ENCODE measurements around the gene ZNF484. TPM values are rescaled to one million over a fixed set of nuclear protein-coding genes. Genes with fewer than 3 reads are reported as not detected.
"Not testable (repeated sequence)": the region's sequence is repeated elsewhere in the genome, so short reads cannot be mapped to it uniquely, and the experiment has no call there.

Gene ZNF484
- total RNA-seq (10 to 100 TPM in 3 of 5 donors, under 1 TPM in 2; 0.58 to 21.5 (median 10.7) TPM), polyA plus RNA-seq (1 to 10 TPM in 1 of 3 donors, under 1 TPM in 2; 0.93 to 1.5 (median 1.00) TPM)
- long read RNA-seq, donor 1: 0 reads
- long read RNA-seq, donor 2, partial matches to known transcripts: 0 of 1 reads
- long read RNA-seq, donor 2, other reads (novel, unspliced or antisense): 0 of 1 reads
- long read RNA-seq, donor 3, partial matches to known transcripts: 0 of 3 reads
- long read RNA-seq, donor 3, other reads (novel, unspliced or antisense): 0 of 3 reads
- long read RNA-seq, donor 4: 0 reads
- long read RNA-seq, donor 5: 0 reads
- long read RNA-seq, donor 6, partial matches to known transcripts: 6 of 6 reads
- long read RNA-seq, donor 6, other reads (novel, unspliced or antisense): 0 of 6 reads
- long read RNA-seq, donor 7: 0 reads
- long read RNA-seq, donor 8: 0 reads
- long read RNA-seq, donor 9, partial matches to known transcripts: 0 of 1 reads
- long read RNA-seq, donor 9, other reads (novel, unspliced or antisense): 0 of 1 reads
- long read RNA-seq, donor 10: 0 reads

- whole genome bisulfite sequencing, 5 donors: 9 to 16% (median 11%) methylated on average over 26 to 28 of the region's 28 CpGs
These were observed at the start of gene ZNF484 for GRCh38 chr9:92877531-92878430. Gene ZNF484, minus strand, starts transcription at chr9:92878038. Its CDS starts 3,009 bp downstream, at chr9:92875029.

GRCh38 chr9:92920437-92920836, 42.6 kb upstream of the ZNF484 start:
- no peak overlapping the region for H3K27ac ChIP-seq
- no peaks in the 10 kb centered on the region for H3K9me3 ChIP-seq
- H3K27me3 ChIP-seq: peaks cover 0 to under 1% (median 0%) of the 10 kb centered on the region in 3 donors
- no peaks in the 10 kb centered on the region for H3K4me1 ChIP-seq
- no peaks in the 10 kb centered on the region for H3K36me3 ChIP-seq
- 88 to 100% (median 100%) methylated on average over 1 of the region's 1 CpG for WGBS, 5 donors
- H3K4me3 ChIP-seq: no peak overlapping the region
- DNase-seq: no peak
- TF ChIP-seq CTCF (IDR thresholded peaks at IDR 0.05): no peak
- no peak for TF ChIP-seq POLR2AphosphoS5 (IDR thresholded peaks at IDR 0.05)
- TF ChIP-seq EP300 (IDR thresholded peaks at IDR 0.05): no peak
- TF ChIP-seq POLR2A (IDR thresholded peaks at IDR 0.05): no peak
- intact Hi-C loops (cut with DNase I; ENCODE audit: low total_unique reads): no loop called here

More at GRCh38 chr9:92877531-92878430, at the start of gene ZNF484:
- DNase-seq: peak; percentile 99
- peak within 1 kb of the TSS; percentile 49 to 86 (median 82) for H3K27ac ChIP-seq
- H3K27me3 ChIP-seq: no peaks in the 10 kb centered on the region
- peak within 1 kb of the TSS; percentile 61 to 70 (median 66) for H3K4me3 ChIP-seq
- intact Hi-C loops (cut with DNase I; ENCODE audit: low total_unique reads): no loop called here
- no peak for TF ChIP-seq EP300 (IDR thresholded peaks at IDR 0.05)
- TF ChIP-seq POLR2A (IDR thresholded peaks at IDR 0.05): no peak
- TF ChIP-seq POLR2AphosphoS5 (IDR thresholded peaks at IDR 0.05): peak; percentile 76 to 97 (median 82)
- peaks cover 0 to 5% (median 2%) of the 10 kb centered on the region in 4 donors for H3K36me3 ChIP-seq
- peaks cover 0 to 42% (median 12%) of the 10 kb centered on the region in 4 donors for H3K4me1 ChIP-seq
- H3K9me3 ChIP-seq: no peaks in the 10 kb centered on the region

DNA sequence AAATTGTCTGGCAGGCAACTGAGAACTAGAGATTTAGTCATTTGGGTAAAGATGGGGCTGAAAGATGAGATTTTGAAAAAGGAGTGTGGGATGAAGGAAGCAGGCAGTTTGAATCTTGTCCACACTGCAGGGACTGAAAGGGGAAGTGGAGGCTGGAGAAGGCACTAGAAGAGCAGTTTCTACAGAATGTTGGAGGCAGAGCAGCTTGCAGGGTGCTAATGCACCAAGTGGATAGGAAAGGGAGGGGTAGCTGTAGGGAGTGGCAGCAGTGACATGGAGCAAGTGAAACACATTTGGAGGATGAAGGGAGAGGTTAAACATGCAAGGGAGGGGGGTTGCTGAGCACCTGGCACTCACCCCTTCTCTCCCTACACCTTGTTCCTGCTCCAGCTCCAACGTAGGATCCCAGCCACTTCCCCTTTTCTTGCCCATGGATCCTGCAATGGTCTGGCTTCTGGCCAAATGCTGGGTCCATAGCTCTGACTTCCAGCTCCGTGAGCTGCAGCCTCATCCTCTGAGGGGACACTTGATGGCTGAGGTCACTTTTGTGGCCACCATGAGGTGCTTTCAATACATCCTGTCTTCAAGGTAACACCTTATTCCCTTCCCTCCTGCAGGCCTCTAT, 39.5 kb upstream of the ZNF484 start:
- Histone ChIP-seq H3K4me1 (peaks cover 0 to 3% (median under 1%) of the 10 kb centered on the region in 4 donors), H3K27ac (no peak overlapping the region), H3K36me3 (no peaks in the 10 kb centered on the region), H3K27me3 (peaks cover 0 to 24% (median 0%) of the 10 kb centered on the region in 3 donors), H3K4me3 (no peak overlapping the region), H3K9me3 (no peaks in the 10 kb centered on the region)
- no peak for TF ChIP-seq POLR2A (IDR thresholded peaks at IDR 0.05)
- TF ChIP-seq CTCF (IDR thresholded peaks at IDR 0.05): no peak
- no peak for TF ChIP-seq POLR2AphosphoS5 (IDR thresholded peaks at IDR 0.05)
- TF ChIP-seq EP300 (IDR thresholded peaks at IDR 0.05): no peak
- intact Hi-C loops (cut with DNase I; ENCODE audit: low total_unique reads): no loop called here
- no peak for DNase-seq
- WGBS, 5 donors: 4 to 36% (median 29%) methylated on average over 2 of the region's 2 CpGs

GRCh38 chr9:92911511-92912475, 34.0 kb upstream of the ZNF484 start:
- Histone ChIP-seq H3K27me3 (peaks cover 0 to 46% (median 0%) of the 10 kb centered on the region in 3 donors), H3K4me3 (no peak overlapping the region), H3K36me3 (no peaks in the 10 kb centered on the region), H3K27ac (no peak overlapping the region), H3K9me3 (no peaks in the 10 kb centered on the region), H3K4me1 (peaks cover 6 to 15% (median 11%) of the 10 kb centered on the region in 4 donors)
- 33 to 41% (median 37%) methylated on average over 11 of the region's 11 CpGs for WGBS, 5 donors
- DNase-seq: peak in 1 of 2 donors; percentile 49
- TF ChIP-seq POLR2AphosphoS5 (IDR thresholded peaks at IDR 0.05) (no peak), EP300 (IDR thresholded peaks at IDR 0.05) (no peak), POLR2A (IDR thresholded peaks at IDR 0.05) (no peak), CTCF (IDR thresholded peaks at IDR 0.05) (no peak)
- intact Hi-C loops (cut with DNase I; ENCODE audit: low total_unique reads): no loop called here

GRCh38 chr9:92905137-92905536, 27.3 kb upstream of the ZNF484 start:
- H3K4me3 ChIP-seq; H3K36me3 ChIP-seq; intact Hi-C loops (cut with DNase I; ENCODE audit: low total_unique reads); H3K27ac ChIP-seq; H3K9me3 ChIP-seq; DNase-seq; H3K4me1 ChIP-seq: not testable (repeated sequence)
- WGBS, 5 donors: 54 to 75% (median 66%) methylated on average over 4 to 6 of the region's 6 CpGs
- H3K27me3 ChIP-seq: peaks cover 0 to 11% (median 0%) of the 10 kb centered on the region in 3 donors
